GM21717 (cell line): ENCODE results near the gene CABP2.
"Not testable (repeated sequence)": the region's sequence is repeated elsewhere in the genome, so short reads cannot be mapped to it uniquely, and the experiment has no call there.

Experiments used
- ATAC-seq: cut with Tn5 transposase; IDR thresholded peaks from one replicate; pipeline ENCODE4 v1.9.1; 2021; ENCODE audit warnings: mild to moderate bottlenecking, moderate library complexity; ENCODE audit not compliant: unreplicated experiment

Gene CABP2

GRCh38 chr11:67539550-67539949 lies 16.3 kb upstream of the CABP2 start:
- no peak for ATAC-seq

- no peak for ATAC-seq
Observed at GRCh38 chr11:67538823-67539505, 15.7 kb upstream of the CABP2 start.

GRCh38 chr11:67538306-67538705 lies 15.1 kb upstream of the CABP2 start:
- ATAC-seq, result no peak

GRCh38 chr11:67535561-67535960 lies 12.3 kb upstream of the CABP2 start:
- ATAC-seq, result no peak

GRCh38 chr11:67534070-67534679 lies 10.9 kb upstream of the CABP2 start:
- no peak for ATAC-seq

- no peak for ATAC-seq
Observed at GRCh38 chr11:67532889-67533288, 9.6 kb upstream of the CABP2 start.

- ATAC-seq, result no peak
Observed at GRCh38 chr11:67530282-67530592, 7.0 kb upstream of the CABP2 start.

GRCh38 chr11:67528376-67528775 lies 5.1 kb upstream of the CABP2 start:
- ATAC-seq, result no peak

GRCh38 chr11:67525275-67525976 lies 2.2 kb upstream of the CABP2 start:
- ATAC-seq, result no peak

- ATAC-seq, result no peak
Observed at GRCh38 chr11:67524480-67524808, 1.2 kb upstream of the CABP2 start.

GRCh38 chr11:67523556-67524479 lies 572 bp upstream of the CABP2 start:
- ATAC-seq, result no peak

GRCh38 chr11:67522338-67522737 lies 908 bp downstream of the CABP2 start:
- ATAC-seq, result no peak

GRCh38 chr11:67521924-67522323 lies 1.3 kb downstream of the CABP2 start:
- no peak for ATAC-seq

- no peak for ATAC-seq
Observed at GRCh38 chr11:67520856-67521824, 2.1 kb downstream of the CABP2 start.

- ATAC-seq, result no peak
Observed at GRCh38 chr11:67519726-67520125, 3.5 kb downstream of the CABP2 start.

- ATAC-seq, result no peak
Observed at GRCh38 chr11:67517784-67518552, 5.3 kb downstream of the CABP2 start.

- ATAC-seq, result no peak
Observed at GRCh38 chr11:67516806-67517205, 6.4 kb downstream of the CABP2 start.

GRCh38 chr11:67514116-67514515 lies 9.1 kb downstream of the CABP2 start:
- no peak for ATAC-seq

- ATAC-seq, result not testable (repeated sequence)
Observed at GRCh38 chr11:67511558-67511957, 11.7 kb downstream of the CABP2 start.

- ATAC-seq, result no peak
Observed at GRCh38 chr11:67510023-67510345, 13.3 kb downstream of the CABP2 start.
